Measurements from ENCODE around the gene ADSS2.
"Not testable (repeated sequence)": the region's sequence is repeated elsewhere in the genome, so short reads cannot be mapped to it uniquely, and the experiment has no call there.

ADSS2 gene

GRCh38 chr1:244395965-244396364 is 55.7 kb downstream of the ADSS2 start:
- DNase-seq (ENCODE audit: low read depth): no peak

DNA sequence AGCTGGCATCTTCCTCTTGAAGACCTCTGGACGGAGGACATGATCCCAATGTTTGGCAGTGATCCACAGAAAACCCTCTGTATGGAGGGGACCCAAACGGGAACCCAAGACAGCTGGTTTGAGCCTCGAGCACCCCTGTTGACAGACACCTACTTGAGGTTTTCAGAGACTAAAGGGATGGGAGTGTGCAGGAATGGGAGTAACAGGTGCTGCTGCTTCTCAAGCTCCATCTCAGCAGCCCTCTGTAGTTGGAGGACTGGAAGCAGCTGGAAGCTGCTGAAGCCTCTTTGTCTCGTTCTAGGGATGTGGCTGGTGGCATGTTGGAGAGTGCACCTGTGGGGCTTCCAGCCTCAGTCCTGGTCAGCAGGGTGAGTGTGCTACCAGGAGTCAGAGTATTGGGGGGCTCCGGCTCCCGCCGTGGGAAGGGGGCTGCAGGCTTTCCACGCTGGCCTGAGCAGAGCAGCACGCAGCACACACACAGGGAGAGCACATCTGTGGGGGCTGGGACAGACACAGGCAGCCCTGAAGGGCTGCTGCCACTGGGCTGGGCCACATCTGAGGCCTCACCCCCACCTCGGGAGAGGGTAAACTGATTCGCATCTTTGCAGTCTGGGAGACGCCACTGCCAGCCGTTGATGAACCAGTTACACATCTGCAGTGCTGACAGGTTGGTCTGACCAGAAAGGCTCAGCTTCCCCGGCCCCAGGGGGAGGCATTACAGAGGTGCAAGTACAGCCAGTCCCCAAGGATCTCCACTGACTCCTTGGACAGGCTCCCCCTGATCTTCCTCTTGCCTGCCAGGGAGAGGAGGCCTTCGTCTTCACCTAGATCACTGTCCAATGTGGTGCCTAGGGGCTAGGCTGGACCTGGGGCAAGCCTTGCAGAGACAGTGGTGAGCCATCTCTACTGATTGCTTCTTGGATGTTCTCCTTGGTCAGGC is 56.6 kb downstream of the ADSS2 start:
- no peak for DNase-seq (ENCODE audit: low read depth)

- no peak for DNase-seq (ENCODE audit: low read depth)
These were observed 57.4 kb downstream of the ADSS2 start for GRCh38 chr1:244394346-244394745.

GRCh38 chr1:244393604-244394176 is 58.0 kb downstream of the ADSS2 start:
- no peak for DNase-seq (ENCODE audit: low read depth)

DNA sequence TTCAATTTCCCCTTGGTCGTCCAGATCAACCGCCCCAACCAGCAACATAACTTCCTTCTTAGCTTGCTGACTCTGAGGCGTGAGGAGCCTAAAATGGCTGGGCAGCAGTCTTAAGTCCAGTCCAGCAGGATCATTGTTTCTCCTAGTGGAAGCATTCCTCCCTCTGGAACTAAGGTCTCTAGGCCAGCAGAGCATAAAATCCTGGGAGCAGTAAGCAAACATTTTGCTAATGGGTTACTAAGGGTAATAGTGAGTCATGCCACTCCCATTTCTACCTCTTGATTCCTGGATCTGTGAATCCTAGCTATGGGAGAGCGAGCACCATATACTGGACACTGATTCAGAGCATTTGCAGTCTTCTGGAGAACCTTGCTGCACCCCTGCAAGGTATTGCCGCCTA is 59.9 kb downstream of the ADSS2 start:
- DNase-seq (ENCODE audit: low read depth): no peak

- DNase-seq (ENCODE audit: low read depth): peak; percentile 20
These were observed 62.7 kb downstream of the ADSS2 start for GRCh38 chr1:244388961-244389360.

GRCh38 chr1:244387415-244387814 is 64.3 kb downstream of the ADSS2 start:
- no peak for DNase-seq (ENCODE audit: low read depth)

DNA sequence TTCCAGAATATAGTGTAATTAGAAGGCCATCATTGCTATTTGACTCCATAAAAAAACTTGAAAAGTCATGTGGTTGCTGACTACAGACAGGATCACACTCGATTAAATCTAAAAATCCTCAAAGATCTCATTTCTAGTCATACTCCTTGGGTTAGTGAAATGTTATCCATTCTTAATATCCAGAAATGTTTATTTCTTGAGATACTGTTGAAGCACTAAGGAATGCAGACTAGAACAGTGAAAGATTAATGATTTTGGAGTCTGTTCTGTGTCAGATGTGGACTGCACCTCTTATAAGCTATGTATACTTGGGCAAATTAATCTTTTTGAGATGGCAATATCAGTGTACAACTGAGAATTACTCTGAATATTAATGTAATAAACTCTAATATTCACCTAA is 65.1 kb downstream of the ADSS2 start:
- peak; percentile 64 for DNase-seq (ENCODE audit: low read depth)

DNA sequence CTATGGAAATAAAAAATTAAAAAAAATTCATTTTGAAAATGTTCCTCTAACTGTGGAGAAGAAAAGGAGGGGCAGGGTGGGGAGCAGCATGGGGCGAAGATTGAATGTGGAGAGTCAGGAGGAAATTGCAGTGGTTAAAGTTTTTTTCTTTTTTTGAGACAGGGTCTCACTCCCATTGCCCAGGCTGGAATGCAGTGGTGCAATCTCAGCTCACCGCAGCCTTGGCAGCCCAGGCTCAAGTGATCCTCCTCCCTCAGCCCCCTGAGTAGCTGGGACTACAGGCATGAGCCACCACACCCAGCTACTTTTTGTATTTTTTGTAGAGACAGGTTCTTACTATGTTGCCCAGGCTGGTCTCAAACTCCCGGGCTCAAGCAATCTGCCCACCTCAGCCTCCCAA is 67.6 kb downstream of the ADSS2 start:
- peak; percentile 70 for DNase-seq (ENCODE audit: low read depth)

GRCh38 chr1:244383278-244383884 is 68.3 kb downstream of the ADSS2 start:
- DNase-seq (ENCODE audit: low read depth): peak; percentile 32

DNA sequence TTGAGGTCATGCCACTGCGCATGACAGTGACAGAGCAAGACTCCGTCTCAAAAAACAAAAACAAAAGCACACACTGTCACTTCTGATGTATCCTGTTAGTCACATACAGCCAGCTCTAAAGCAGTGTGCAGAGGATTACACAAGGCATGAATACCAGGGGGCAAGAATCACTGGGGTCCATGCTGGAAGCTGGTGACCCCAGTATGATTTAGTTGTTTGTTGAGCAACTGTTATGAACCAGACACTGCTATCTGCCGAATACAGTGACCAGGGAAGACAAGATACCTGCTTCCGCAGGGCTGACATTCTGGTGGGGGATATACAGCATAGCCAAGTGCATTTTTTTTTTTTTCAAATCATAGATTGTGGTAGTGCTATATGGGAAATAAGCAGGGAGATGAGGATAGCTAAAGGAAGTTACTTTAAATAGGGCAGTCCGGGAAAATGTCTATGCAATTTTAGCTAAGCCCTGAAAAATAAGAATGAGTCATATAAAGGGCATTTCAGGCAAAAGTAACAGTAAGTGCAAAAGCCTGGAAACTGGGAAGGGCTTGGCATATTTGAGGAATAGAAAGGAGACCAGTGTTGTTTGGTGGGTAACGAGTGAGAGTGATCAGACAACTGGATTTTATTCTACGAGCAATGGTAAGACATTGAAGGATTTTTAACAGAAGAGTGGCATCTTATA is 69.7 kb downstream of the ADSS2 start:
- peak; percentile 82 for DNase-seq (ENCODE audit: low read depth)

DNA sequence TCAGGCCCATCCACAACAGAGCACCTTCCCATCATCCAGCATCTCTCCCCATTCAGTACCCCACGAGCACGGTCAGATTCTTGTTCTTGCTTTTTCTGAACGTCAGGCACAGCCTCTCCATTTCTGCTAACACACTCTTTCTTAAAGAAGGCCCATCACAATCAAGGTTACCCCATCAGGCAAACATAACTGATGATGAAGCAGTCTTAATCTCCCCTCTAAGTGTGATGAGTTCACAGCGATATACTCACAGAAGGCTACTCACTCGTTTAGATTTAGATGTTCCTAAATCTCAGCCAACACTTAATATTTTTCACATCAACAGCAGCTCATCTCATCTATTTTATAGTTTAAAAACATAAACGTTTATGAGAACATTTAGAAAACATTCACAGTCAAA is 75.6 kb downstream of the ADSS2 start:
- DNase-seq (ENCODE audit: low read depth): no peak

DNA sequence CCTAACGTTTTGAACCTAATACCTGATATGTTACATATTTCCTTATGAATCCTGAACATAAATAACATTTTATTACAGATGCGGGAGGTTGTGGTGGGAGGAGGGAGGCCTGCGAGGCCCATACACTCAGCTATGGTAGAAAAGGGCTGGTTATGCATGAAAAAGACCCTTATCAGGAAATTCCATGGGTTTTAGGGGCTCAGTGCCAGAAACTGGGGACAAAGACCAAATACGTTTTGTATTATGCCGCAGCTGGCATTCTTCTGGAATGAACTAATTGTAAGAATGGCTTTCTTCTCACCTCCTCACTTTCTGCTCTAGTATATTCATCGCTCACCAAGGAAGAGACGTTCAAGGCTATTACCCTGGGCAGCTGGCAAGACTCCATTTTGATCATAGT is 76.7 kb downstream of the ADSS2 start:
- DNase-seq (ENCODE audit: low read depth): no peak

DNA sequence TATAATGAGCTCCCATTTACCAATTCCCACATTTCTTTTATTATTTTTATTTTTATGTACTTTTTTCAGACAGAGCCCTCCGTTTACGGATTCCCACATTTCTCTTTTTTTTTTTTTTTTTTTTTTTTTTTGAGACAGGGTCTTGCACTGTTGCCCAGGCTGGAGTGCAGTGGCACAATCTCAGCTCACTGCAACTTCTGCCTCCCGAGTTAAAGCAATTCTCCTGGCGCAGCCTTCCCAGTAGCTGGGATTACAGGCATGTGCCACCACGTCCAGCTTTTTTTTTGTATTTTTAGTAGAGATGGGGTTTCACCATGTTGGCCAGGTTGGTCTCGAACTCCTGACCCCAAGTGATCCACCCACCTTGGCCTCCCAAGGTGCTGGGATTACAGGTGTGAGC is 77.2 kb downstream of the ADSS2 start:
- not testable (repeated sequence) for DNase-seq (ENCODE audit: low read depth)

DNA sequence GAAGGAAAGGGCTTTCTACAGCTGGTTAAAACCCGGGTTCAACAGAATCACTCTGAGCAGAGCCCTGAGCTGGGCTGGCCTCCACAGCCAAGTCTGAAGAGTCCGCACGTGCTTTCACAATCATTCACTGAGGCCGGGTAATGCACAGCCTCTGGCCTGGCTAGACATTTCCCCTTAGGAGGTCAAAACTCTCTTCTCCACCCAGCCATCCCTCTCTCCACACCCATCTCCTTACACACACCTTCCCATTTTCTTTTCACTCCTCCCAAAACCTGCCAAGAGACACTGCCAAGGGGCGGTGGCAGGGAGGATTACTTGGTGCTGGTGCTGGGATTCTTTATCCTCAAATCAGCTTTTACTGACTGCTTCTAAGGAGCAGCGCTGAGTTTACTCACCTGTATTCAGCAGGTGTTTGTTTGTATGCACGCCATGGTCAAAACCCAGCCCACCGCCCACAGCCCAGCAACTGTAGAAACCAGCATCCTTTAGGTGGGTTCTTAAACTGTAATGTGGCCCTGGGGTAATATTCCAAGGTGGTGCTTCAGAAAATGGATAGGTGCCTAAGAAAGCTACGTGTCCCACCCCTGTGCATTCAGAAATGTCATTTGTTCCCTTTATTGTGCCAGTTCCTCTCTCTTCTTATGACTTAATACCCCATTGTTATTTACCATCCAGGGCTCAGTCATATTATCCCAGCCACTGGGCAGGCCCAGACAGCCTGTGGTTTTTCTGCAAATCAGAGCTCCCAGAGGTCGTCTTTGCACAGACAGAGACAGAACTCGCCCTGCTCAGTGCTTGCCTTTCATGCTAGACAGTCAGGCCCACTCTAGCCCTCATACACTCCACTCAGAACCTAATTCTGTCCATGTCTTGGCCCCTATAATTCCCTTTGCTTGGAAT is 80.2 kb downstream of the ADSS2 start:
- no peak for DNase-seq (ENCODE audit: low read depth)

- DNase-seq (ENCODE audit: low read depth): peak; percentile 52
These were observed 81.6 kb downstream of the ADSS2 start for GRCh38 chr1:244370060-244370637.

- no peak for DNase-seq (ENCODE audit: low read depth)
These were observed 82.3 kb downstream of the ADSS2 start for GRCh38 chr1:244369256-244370057.

- DNase-seq (ENCODE audit: low read depth): no peak
These were observed 83.4 kb downstream of the ADSS2 start for GRCh38 chr1:244368279-244368678.

DNA sequence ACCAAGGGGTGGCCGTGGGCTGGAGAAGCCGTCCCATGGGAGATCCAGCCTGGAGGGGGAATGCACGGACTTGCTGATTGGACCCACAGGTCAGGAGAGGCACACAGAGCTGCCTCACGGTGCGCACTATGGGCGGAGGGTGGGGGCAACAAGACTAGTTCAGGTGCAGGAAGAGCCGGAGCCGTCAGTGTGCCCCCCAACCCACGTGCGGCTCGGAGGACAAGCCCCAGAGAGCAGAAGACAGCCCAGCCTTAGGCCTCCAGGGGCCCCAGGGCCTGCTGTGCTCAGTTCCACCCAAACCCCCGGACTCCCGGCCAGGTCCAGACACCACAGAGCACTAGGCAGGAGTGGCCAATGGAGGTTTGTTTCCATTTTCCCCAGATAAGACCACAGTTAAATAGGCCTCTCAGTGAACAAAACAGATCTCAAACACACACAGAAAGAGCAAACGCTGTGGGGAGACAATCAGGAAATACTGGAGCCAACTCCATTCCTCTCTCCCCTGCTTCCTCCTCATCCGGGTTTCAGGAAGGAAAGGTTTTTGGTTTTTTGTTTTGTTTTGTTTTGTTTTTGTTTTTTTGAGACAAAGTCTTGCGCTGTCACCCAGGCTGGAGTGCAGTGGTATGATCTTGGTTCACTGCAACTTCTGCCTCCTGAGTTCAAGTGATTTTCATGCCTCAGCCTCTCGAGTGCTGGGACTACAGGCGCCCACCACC is 84.2 kb downstream of the ADSS2 start:
- DNase-seq (ENCODE audit: low read depth): no peak

DNA sequence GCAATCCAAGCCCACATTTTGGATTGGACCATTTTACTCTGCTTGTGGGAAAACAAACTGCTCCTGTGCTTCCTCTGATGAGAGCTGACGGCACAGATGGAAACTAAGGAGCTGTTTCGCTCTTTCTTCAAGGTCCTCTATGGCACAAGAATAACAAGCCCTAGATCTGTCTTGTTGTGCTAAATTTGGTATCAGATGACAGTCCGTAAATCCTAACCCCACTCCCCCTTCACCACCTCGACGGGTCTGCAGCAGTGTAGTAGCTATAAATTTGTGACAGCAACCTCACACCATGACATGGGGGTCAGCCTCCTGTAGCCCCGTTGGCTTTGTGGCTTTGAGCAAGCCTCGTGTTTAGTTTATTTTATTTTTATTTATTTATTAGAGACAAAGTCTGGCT is 85.9 kb downstream of the ADSS2 start:
- DNase-seq (ENCODE audit: low read depth): no peak
